Right atrium auricular region (tissue), 2 donors: ENCODE results near the gene GRK1. TPM values are rescaled to one million over a fixed set of nuclear protein-coding genes. Genes with fewer than 3 reads are reported as not detected.

Experiments
- DNase-seq: peaks from one replicate; pipeline ENCODE4 v3.0.0-alpha.2; 2019; ENCODE audit warnings: low spot score
- H3K27ac ChIP-seq, 2 donors: fragments of 200-600 bp; sonication (generic); 1 replicate in 1 of 2; 2 replicates in 1 of 2; pipeline ENCODE4 v1.5.1; 2016 to 2019
- H3K27me3 ChIP-seq, 2 donors: fragments of 200-600 bp; sonication (generic); one replicate each; pipeline versions ENCODE4 v1.5.1 to v1.6.0; 2017 to 2019
- H3K36me3 ChIP-seq: fragments of 200-600 bp; sonication (generic); one replicate; pipeline ENCODE4 v1.5.1; 2016
- H3K4me1 ChIP-seq, 2 donors: fragments of 200-600 bp; sonication (generic); one replicate each; pipeline versions ENCODE4 v1.5.1 to v1.6.0; 2017 to 2019
- H3K4me3 ChIP-seq, 2 donors: fragments of 200-600 bp; sonication (generic); 1 replicate in 1 of 2; 2 replicates in 1 of 2; pipeline ENCODE4 v1.5.1; 2017 to 2019; ENCODE audit warnings: mild to moderate bottlenecking in 1 of 2, moderate library complexity in 1 of 2
- H3K9me3 ChIP-seq, 2 donors: fragments of 200-600 bp; sonication (generic); one replicate each; pipeline ENCODE4 v1.5.1; 2019
- total RNA-seq, 2 donors: library from RNA; depleted of rRNA; stranded (reverse); fragments of >200 nt; gene quantifications; one replicate each; pipeline ENCODE4 v1.1.0, GENCODE V29; 2016
- TF ChIP-seq, protein P1 (sequence below), 2 donors: fragments of 200-600 bp; sonication (generic); IDR thresholded peaks; one replicate each; pipeline ENCODE4 v1.5.1; 2019; ENCODE audit warnings: antibody characterized with exemption in 2 of 2

GRK1 gene
- total RNA-seq, 2 donors from 2014 or later = not detected

DNA sequence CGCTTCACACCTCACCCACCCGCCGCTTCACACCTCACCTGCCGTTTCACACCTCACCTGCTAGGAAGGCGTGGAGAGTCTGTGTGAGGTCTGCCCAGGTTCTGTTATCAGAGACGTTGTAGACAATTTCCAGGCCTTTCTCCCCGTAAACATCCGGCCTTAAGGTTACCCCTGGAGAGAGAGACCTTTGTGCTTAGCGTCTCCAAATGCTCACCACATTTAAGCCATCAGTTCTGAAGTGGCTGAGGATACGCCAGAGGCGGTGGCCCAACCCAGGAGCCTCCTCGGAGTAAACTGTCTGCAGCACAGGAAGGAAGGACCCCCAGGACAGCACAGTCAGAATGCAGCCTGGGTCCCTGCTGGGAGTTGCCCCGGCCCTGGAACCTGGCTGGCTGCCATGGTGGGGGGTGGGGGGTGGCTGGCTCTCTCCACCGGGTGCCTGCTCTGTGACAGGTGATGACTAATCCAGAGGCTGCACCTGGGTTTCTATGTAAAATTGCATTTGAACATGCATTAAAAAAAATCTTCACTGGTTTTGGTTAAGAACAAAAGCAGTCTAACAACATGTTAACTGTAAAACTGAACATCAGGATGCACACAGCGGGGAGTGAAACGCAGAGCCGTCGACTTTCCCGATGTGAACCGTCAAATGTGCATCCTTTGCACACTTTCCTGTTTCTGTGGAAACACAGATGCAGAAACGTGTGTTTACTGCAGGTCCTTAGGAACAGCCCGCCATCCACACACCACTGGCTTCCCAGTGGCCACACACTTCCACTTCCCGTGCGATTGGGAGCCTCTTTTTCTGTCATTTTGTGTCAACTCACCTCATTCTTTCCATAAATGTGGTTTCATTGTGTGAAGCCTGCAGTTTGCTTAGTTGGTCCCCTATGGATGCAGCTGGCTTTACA lies 13.5 kb upstream of the GRK1 start:
- Histone ChIP-seq H3K4me1 (no peaks in the 10 kb centered on the region), H3K27me3 (no peaks in the 10 kb centered on the region), H3K36me3 (no peaks in the 10 kb centered on the region), H3K4me3 (no peak overlapping the region), H3K27ac (no peak overlapping the region), H3K9me3 (no peaks in the 10 kb centered on the region)
- TF ChIP-seq, protein P1, sequence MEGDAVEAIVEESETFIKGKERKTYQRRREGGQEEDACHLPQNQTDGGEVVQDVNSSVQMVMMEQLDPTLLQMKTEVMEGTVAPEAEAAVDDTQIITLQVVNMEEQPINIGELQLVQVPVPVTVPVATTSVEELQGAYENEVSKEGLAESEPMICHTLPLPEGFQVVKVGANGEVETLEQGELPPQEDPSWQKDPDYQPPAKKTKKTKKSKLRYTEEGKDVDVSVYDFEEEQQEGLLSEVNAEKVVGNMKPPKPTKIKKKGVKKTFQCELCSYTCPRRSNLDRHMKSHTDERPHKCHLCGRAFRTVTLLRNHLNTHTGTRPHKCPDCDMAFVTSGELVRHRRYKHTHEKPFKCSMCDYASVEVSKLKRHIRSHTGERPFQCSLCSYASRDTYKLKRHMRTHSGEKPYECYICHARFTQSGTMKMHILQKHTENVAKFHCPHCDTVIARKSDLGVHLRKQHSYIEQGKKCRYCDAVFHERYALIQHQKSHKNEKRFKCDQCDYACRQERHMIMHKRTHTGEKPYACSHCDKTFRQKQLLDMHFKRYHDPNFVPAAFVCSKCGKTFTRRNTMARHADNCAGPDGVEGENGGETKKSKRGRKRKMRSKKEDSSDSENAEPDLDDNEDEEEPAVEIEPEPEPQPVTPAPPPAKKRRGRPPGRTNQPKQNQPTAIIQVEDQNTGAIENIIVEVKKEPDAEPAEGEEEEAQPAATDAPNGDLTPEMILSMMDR (IDR thresholded peaks at IDR 0.05) = no peak
- DNase-seq = no peak

DNA sequence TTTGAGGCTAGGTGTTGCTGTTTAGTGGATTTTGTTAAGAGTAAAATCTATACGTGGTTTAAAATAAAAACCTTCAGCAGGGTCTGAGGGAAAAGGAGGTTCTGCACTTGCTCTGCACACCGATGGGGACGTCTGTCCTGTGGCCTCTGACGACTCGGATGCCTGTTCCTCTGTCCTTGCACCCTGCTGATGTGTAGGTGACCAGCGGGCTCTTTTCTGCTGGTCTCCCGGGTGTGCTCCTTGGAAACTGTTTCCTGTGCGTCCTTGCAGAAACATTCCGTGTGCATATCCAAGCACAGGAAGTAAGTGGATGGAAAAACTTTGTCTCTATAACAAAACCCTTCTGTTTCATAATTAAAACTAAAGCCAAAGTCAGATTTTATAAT lies 12.9 kb upstream of the GRK1 start:
- TF ChIP-seq, protein P1 (IDR thresholded peaks at IDR 0.05) = no peak
- Histone ChIP-seq H3K4me3 (no peak overlapping the region), H3K27ac (no peak overlapping the region), H3K27me3 (no peaks in the 10 kb centered on the region), H3K9me3 (no peaks in the 10 kb centered on the region), H3K4me1 (no peaks in the 10 kb centered on the region), H3K36me3 (no peaks in the 10 kb centered on the region)
- no peak for DNase-seq

DNA sequence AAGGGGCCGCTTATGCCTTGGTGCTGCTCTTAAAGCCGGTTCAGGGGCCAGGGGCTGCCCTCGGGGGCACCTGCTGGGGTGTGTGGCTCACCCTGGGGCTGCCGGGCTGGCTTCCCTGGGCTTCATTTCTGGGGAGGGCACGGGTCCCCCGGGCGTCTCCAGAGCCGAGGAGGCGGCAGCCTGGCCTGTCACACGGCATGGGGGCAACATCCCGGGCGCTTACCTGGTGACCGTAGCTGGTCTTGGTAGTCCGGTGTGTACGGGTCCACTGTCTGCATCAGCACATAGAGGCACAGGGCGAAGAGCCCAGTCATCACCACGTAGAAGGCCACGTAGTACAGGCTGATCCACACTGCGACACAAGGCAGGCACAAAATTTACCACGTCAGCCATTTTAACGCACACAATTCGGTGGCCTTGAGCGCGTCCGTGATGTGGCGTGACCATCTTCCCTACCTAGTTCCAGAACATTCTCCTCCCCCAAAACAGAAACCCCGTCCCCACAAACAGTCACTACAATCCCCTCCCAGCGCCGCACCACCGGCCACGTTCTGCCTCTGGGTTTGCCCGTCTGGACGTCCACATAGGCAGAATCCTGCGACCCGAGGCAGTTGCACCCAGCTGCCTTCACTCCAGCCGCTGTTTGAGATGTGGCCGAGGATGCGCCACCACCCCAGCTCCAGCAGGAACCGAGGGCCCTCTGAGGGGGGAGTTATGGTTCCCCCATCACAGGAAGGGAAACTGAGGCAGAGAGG lies 12.3 kb upstream of the GRK1 start:
- Histone ChIP-seq H3K4me1 (no peaks in the 10 kb centered on the region), H3K27me3 (no peaks in the 10 kb centered on the region), H3K4me3 (no peak overlapping the region), H3K36me3 (no peaks in the 10 kb centered on the region), H3K9me3 (no peaks in the 10 kb centered on the region), H3K27ac (no peak overlapping the region)
- DNase-seq = no peak
- TF ChIP-seq, protein P1 (IDR thresholded peaks at IDR 0.05) = no peak

DNA sequence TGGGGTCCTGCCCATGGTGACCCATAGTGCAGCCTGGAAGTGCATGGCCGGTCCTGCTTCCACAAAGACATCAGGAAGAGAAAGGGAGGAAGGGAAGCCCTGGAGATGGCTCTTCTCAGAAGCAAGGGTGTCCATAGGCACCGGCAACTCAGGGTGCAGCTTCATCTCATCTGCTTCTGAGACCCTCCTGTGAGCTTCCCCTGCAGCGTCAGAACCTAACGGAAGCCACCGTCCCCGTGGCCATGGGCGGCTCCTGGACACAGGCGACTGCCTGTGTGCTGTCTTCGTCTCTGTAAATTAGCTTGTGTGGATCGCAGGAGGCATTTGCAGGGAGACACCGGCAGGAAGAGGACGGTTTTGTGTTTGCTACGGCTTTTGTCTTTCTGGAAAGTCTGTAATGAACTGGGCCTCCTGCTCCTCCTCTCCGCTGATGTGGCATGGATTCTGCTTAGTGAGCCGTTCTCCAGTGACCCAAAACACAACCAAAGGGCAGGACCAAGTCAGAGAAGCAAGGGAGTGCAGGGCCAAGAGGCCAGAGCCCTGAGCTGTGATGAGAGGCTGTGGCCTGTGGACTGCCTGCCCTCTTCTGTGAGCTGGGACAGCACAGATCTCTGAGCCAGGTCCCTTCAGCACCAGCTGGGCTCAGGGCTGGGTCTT lies 11.5 kb upstream of the GRK1 start:
- Histone ChIP-seq H3K4me3 (no peak overlapping the region), H3K4me1 (no peaks in the 10 kb centered on the region), H3K27me3 (no peaks in the 10 kb centered on the region), H3K36me3 (no peaks in the 10 kb centered on the region), H3K27ac (no peak overlapping the region), H3K9me3 (peaks cover 0 to under 1% of the 10 kb centered on the region in 2 donors)
- no peak for DNase-seq
- TF ChIP-seq, protein P1 (IDR thresholded peaks at IDR 0.05) = no peak

DNA sequence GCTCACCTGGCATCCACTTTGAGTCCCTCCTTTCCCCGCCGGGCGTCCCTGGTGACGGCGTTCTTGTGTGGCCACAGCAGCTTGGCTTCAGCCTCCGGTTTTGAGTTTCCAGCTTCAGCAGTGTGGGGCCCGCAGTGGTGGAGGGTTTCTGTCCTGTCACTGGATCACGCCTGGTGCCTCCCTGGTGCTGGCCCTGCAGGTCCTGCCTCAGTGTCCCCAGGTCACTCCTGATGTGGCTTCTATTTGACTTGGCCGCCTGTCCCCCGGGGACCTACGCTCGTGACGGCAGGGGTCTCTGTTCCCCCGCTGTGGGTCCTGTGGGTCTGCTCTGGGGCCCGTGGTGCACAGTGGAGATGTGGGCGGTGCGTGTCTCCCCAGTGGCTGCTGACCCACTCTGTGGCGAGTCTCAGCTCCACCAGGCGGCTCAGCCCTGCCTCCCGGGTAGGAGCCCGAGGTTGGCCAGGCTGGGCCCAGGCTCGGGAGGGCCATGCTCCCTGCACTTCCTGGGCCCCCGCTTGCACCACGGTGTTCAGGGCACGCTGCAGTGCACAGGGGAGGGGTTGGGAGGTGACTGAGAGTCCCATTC lies 10.9 kb upstream of the GRK1 start:
- DNase-seq = no peak
- Histone ChIP-seq H3K36me3 (no peaks in the 10 kb centered on the region), H3K27ac (no peak overlapping the region), H3K4me1 (no peaks in the 10 kb centered on the region), H3K27me3 (no peaks in the 10 kb centered on the region), H3K4me3 (no peak overlapping the region), H3K9me3 (peaks cover 0 to 7% of the 10 kb centered on the region in 2 donors)
- TF ChIP-seq, protein P1 (IDR thresholded peaks at IDR 0.05) = no peak
